Keratinocyte (primary cell): ENCODE results near the gene LHPP. TPM values are rescaled to one million over a fixed set of nuclear protein-coding genes. Genes with fewer than 3 reads are reported as not detected.
A peak's percentile ranks its signal among the peaks of the same experiment; 100 is the strongest.

ENCODE experiments used
- DNase-seq: peaks from one replicate; pipeline ENCODE4 v3.0.0-alpha.2; 2011; ENCODE audit warnings: low read depth, missing footprints, low spot score
- FAIRE-seq: peaks from 2 replicates; lab custom pipeline; 2011; peaks lifted over from hg19 to GRCh38; lab: Jason Lieb, UNC
- H2AFZ ChIP-seq: 2 replicates; pipeline ENCODE4 v1.6.0; 2012; ENCODE audit warnings: low read length, control low read depth, inconsistent platforms; ENCODE audit not compliant: control insufficient read depth
- H3K27ac ChIP-seq: 2 replicates; pipeline ENCODE4 v1.5.1; 2011; ENCODE audit warnings: low read length; ENCODE audit not compliant: control insufficient read depth, insufficient read depth
- H3K27me3 ChIP-seq: 3 replicates; pipeline ENCODE4 v1.6.0; 2011; ENCODE audit warnings: low read length; ENCODE audit not compliant: control insufficient read depth, insufficient read depth; ENCODE audit errors: extremely low read depth
- H3K36me3 ChIP-seq, 2 experiments: 2 replicates in 1 of 2; 3 replicates in 1 of 2; pipeline ENCODE4 v1.5.1; 2011; ENCODE audit warnings: low read length in 2 of 2, mild to moderate bottlenecking in 1 of 2; ENCODE audit not compliant: control insufficient read depth in 2 of 2, insufficient read depth in 2 of 2; ENCODE audit errors: extremely low read depth in 1 of 2
- H3K4me1 ChIP-seq: 3 replicates; pipeline ENCODE4 v1.5.1; 2011; ENCODE audit warnings: low read length; ENCODE audit not compliant: control insufficient read depth, insufficient read depth; ENCODE audit errors: extremely low read depth
- H3K4me2 ChIP-seq: 3 replicates; pipeline ENCODE4 v1.6.0; 2011; ENCODE audit warnings: low read depth, low read length; ENCODE audit not compliant: control insufficient read depth, insufficient read depth; ENCODE audit errors: extremely low read depth
- H3K4me3 ChIP-seq, 3 experiments: fragments of 200-600 bp in 1 of 3; sonication (generic) in 1 of 3; 2 replicates in 2 of 3; 3 replicates in 1 of 3; pipeline ENCODE4 v1.5.1; 2011 to 2016; ENCODE audit warnings: low read length in 3 of 3, mild to moderate bottlenecking in 3 of 3, control low read depth in 2 of 3, inconsistent platforms in 1 of 3, low read depth in 1 of 3, mixed read lengths in 1 of 3, mixed run types in 1 of 3, moderate library complexity in 1 of 3; ENCODE audit not compliant: control insufficient read depth in 2 of 3, insufficient read depth in 2 of 3; ENCODE audit errors: extremely low read depth in 1 of 3
- H3K79me2 ChIP-seq: 2 replicates; pipeline ENCODE4 v1.6.0; 2012; ENCODE audit warnings: low read length; ENCODE audit not compliant: control insufficient read depth, insufficient read depth
- H3K9ac ChIP-seq: 3 replicates; pipeline ENCODE4 v1.6.0; 2011; ENCODE audit warnings: low read length; ENCODE audit not compliant: control insufficient read depth, insufficient read depth; ENCODE audit errors: extremely low read depth
- H3K9me1 ChIP-seq: 3 replicates; pipeline ENCODE4 v1.6.0; 2011; ENCODE audit warnings: low read length; ENCODE audit not compliant: control insufficient read depth, insufficient read depth; ENCODE audit errors: extremely low read depth
- H3K9me3 ChIP-seq: 2 replicates; pipeline ENCODE4 v1.5.1; 2012; ENCODE audit warnings: low read depth, low read length; ENCODE audit not compliant: control insufficient read depth
- H4K20me1 ChIP-seq: 3 replicates; pipeline ENCODE4 v1.6.0; 2011; ENCODE audit warnings: low read length; ENCODE audit not compliant: control insufficient read depth, insufficient read depth; ENCODE audit errors: extremely low read depth
- EZH2 ChIP-seq: IDR thresholded peaks from one replicate; pipeline ENCODE4 v1.6.1; 2012; ENCODE audit warnings: inconsistent platforms, mild to moderate bottlenecking, low read length, moderate library complexity
- dilution Hi-C: fragments of 300-500 bp; cut with MboI; formaldehyde crosslinking; loops from one replicate; pipeline ENCODE4 v1.7.0; 2020; ENCODE audit warnings: low sequenced_read_pairs; ENCODE audit not compliant: extremely low pct_ligation_motif_present
- polyA plus RNA-seq, 5 experiments: library from polyadenylated mRNA; depleted of rRNA in 3 of 5; stranded (reverse) in 3 of 5; stranded (forward) in 1 of 5; unstranded in 1 of 5; fragments of >200 nt; gene quantifications; 1 replicate in 1 of 5; 2 replicates in 3 of 5; 3 replicates in 1 of 5; pipeline versions ENCODE4 v1.2.1 to v1.2.3, GENCODE V29; 2011 to 2012; ENCODE audit warnings: missing spikeins in 2 of 5, low read depth in 1 of 5, low replicate concordance in 1 of 5
- TF ChIP-seq, protein P1 (sequence below), 3 experiments: IDR thresholded peaks in 1 of 3; conservative IDR thresholded peaks in 1 of 3; optimal IDR thresholded peaks in 1 of 3; 2 replicates in 2 of 3; 3 replicates in 1 of 3; pipeline versions ENCODE3 to v1.5.1; 2011; ENCODE audit warnings: low read length in 3 of 3, mild to moderate bottlenecking in 3 of 3, moderate library complexity in 2 of 3, control low read depth in 1 of 3, inconsistent platforms in 1 of 3; ENCODE audit not compliant: insufficient read depth in 2 of 3; ENCODE audit errors: extremely low read depth in 1 of 3

The LHPP gene
- polyA plus RNA-seq, 1 donor (not counting 4 experiments of a cell fraction or from before 2014, with no cell fraction given), result 13.1 TPM

DNA sequence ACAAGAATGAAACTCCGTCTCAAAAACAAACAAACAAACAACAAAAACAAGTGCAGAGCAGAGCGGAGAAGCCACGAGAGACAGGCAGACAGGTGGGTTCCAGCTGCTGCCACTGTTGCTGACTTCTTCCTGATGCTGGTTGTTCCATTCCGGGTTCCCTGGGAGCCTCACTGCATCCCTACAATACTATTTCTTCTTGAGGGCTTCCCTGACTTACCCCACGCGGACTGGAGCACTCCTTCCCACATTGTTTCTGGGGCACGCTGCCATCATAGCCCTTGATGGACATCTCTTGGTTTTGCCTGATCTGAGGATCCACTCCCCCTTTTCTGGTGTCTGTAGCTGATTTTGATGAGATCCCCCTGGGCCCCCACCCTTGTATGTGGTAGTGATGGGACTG lies 6.2 kb upstream of the LHPP start:
- H3K4me1 ChIP-seq, result peaks cover 6% of the 10 kb centered on the region
- H3K27ac ChIP-seq, result no peak overlapping the region
- H3K9ac ChIP-seq, result no peak overlapping the region
- TF ChIP-seq EZH2, result no peak
- TF ChIP-seq, protein P1, sequence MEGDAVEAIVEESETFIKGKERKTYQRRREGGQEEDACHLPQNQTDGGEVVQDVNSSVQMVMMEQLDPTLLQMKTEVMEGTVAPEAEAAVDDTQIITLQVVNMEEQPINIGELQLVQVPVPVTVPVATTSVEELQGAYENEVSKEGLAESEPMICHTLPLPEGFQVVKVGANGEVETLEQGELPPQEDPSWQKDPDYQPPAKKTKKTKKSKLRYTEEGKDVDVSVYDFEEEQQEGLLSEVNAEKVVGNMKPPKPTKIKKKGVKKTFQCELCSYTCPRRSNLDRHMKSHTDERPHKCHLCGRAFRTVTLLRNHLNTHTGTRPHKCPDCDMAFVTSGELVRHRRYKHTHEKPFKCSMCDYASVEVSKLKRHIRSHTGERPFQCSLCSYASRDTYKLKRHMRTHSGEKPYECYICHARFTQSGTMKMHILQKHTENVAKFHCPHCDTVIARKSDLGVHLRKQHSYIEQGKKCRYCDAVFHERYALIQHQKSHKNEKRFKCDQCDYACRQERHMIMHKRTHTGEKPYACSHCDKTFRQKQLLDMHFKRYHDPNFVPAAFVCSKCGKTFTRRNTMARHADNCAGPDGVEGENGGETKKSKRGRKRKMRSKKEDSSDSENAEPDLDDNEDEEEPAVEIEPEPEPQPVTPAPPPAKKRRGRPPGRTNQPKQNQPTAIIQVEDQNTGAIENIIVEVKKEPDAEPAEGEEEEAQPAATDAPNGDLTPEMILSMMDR (optimal IDR thresholded peaks at IDR 0.05 in 1 of 3, IDR thresholded peaks at IDR 0.05 in 1 of 3, conservative IDR thresholded peaks at IDR 0.05 in 1 of 3; ENCODE audit: extremely low read depth in 1 of 3, insufficient read depth in 2 of 3, low read length in 3 of 3), result no peak
- H3K27me3 ChIP-seq, result no peaks in the 10 kb centered on the region
- FAIRE-seq, result no peak
- no peak overlapping the region for H3K4me3 ChIP-seq
- no peak overlapping the region for H2AFZ ChIP-seq
- no peak overlapping the region for H3K4me2 ChIP-seq
- no peaks in the 10 kb centered on the region for H3K79me2 ChIP-seq
- H3K9me1 ChIP-seq, result no peaks in the 10 kb centered on the region
- no peaks in the 10 kb centered on the region for H4K20me1 ChIP-seq
- no peak for DNase-seq
- no peaks in the 10 kb centered on the region for H3K36me3 ChIP-seq
- no peaks in the 10 kb centered on the region for H3K9me3 ChIP-seq
- dilution Hi-C loops, result no loop called here

DNA sequence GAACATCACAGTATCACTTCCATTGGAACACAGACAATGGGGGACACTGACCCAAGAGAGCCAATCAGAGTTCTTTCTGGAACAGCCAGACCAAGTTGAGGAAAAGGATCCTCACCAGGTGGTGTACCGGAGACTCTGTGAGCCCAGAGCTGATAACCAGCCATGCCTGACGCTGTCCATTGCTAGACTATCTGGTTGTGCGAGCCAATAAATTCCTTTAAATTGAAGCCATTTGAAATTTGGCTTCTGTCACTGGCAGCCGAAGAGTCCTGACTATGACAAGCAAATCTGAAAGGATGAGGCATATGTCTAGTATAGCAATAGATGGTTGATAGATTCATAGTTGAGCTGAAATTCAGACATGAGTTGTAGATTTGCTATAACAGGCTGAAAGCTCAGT lies 3.1 kb upstream of the LHPP start:
- no peak overlapping the region for H3K27ac ChIP-seq
- no peaks in the 10 kb centered on the region for H4K20me1 ChIP-seq
- no peaks in the 10 kb centered on the region for H3K27me3 ChIP-seq
- FAIRE-seq (peak; percentile 59), DNase-seq (no peak)
- H2AFZ ChIP-seq, result no peak overlapping the region
- no peaks in the 10 kb centered on the region for H3K36me3 ChIP-seq
- dilution Hi-C loops, result no loop called here
- no peak overlapping the region for H3K4me2 ChIP-seq
- TF ChIP-seq, protein P1 (optimal IDR thresholded peaks at IDR 0.05 in 1 of 3, IDR thresholded peaks at IDR 0.05 in 1 of 3, conservative IDR thresholded peaks at IDR 0.05 in 1 of 3; ENCODE audit: extremely low read depth in 1 of 3, insufficient read depth in 2 of 3, low read length in 3 of 3), result no peak
- TF ChIP-seq EZH2, result no peak
- no peak overlapping the region for H3K4me3 ChIP-seq
- peaks cover 8% of the 10 kb centered on the region for H3K4me1 ChIP-seq
- H3K9me1 ChIP-seq, result no peaks in the 10 kb centered on the region
- H3K9ac ChIP-seq, result no peak overlapping the region
- no peaks in the 10 kb centered on the region for H3K9me3 ChIP-seq
- H3K79me2 ChIP-seq, result peaks cover 5% of the 10 kb centered on the region
